Stimulated activated CD8-positive, alpha-beta memory T cell treated with anti-CD3 and anti-CD28 coated beads, Interleukin-15, amount 100 ng/mL, for 1 hour (primary cell): ENCODE measurements around the gene TUB.

ENCODE experiments used
- DNase-seq: peaks from one replicate; pipeline ENCODE4 v3.0.0-alpha.2; 2020; ENCODE audit warnings: low read depth

The TUB gene

GRCh38 chr11:8080674-8081590 lies at the start of gene TUB:
Gene TUB (plus strand): TSS chr11:8081211. CDS start chr11:8081511, 300 bp downstream.
- no peak for DNase-seq

- no peak for DNase-seq
Observed at GRCh38 chr11:8031248-8032115, 49.5 kb upstream of the TUB start.

GRCh38 chr11:8032122-8032521 lies 48.9 kb upstream of the TUB start:
- DNase-seq, result no peak

GRCh38 chr11:8032576-8033304 lies 48.3 kb upstream of the TUB start:
- DNase-seq, result no peak

- DNase-seq, result peak; percentile 17
Observed at GRCh38 chr11:8033305-8034105, 47.5 kb upstream of the TUB start.

- no peak for DNase-seq
Observed at GRCh38 chr11:8034106-8034585, 46.9 kb upstream of the TUB start.

- DNase-seq, result no peak
Observed at GRCh38 chr11:8034604-8035190, 46.3 kb upstream of the TUB start.

- DNase-seq, result no peak
Observed at GRCh38 chr11:8035200-8035855, 45.7 kb upstream of the TUB start.

- no peak for DNase-seq
Observed at GRCh38 chr11:8036002-8036802, 44.8 kb upstream of the TUB start.

- no peak for DNase-seq
Observed at GRCh38 chr11:8036986-8037385, 44.0 kb upstream of the TUB start.

GRCh38 chr11:8038393-8038792 lies 42.6 kb upstream of the TUB start:
- no peak for DNase-seq

GRCh38 chr11:8038811-8039529 lies 42.0 kb upstream of the TUB start:
- no peak for DNase-seq

GRCh38 chr11:8039530-8040260 lies 41.3 kb upstream of the TUB start:
- DNase-seq, result no peak

GRCh38 chr11:8040261-8040920 lies 40.6 kb upstream of the TUB start:
- DNase-seq, result no peak

- no peak for DNase-seq
Observed at GRCh38 chr11:8040921-8041285, 40.1 kb upstream of the TUB start.

- no peak for DNase-seq
Observed at GRCh38 chr11:8041576-8041975, 39.4 kb upstream of the TUB start.

- no peak for DNase-seq
Observed at GRCh38 chr11:8043756-8044155, 37.3 kb upstream of the TUB start.

GRCh38 chr11:8045839-8046238 lies 35.2 kb upstream of the TUB start:
- no peak for DNase-seq
